ENCODE measurements around the gene CEACAM16. TPM values are rescaled to one million over a fixed set of nuclear protein-coding genes. Genes with fewer than 3 reads are reported as not detected.

CEACAM16 gene
- total and polyA plus RNA-seq, 9 of the 15 experiments (the other 6 are each of a cell fraction or from before 2014, with no cell fraction given): not detected

- TF ChIP-seq ZNF282 (CRISPR knock-in tag; IDR thresholded peaks at IDR 0.05) (no peak), ZNF212 (CRISPR knock-in tag; IDR thresholded peaks at IDR 0.05) (no peak), ZFP1 (CRISPR knock-in tag; IDR thresholded peaks at IDR 0.05) (no peak), GTF2F1 (IDR thresholded peaks at IDR 0.05; ENCODE audit: low read depth, low read length) (no peak), HDAC3 (IDR thresholded peaks at IDR 0.05; ENCODE audit: borderline replicate concordance, partially characterized antibody) (no peak), ZNF644 (tag; IDR thresholded peaks at IDR 0.05; ENCODE audit: low read depth) (no peak), SIN3A (IDR thresholded peaks at IDR 0.05; ENCODE audit: borderline replicate concordance in 2 of 2, control insufficient read depth in 1 of 2, low read depth in 2 of 2, low read length in 2 of 2) (no peak), ZNF140 (CRISPR knock-in tag; IDR thresholded peaks at IDR 0.05) (no peak)
- TF ChIP-seq, protein P1, sequence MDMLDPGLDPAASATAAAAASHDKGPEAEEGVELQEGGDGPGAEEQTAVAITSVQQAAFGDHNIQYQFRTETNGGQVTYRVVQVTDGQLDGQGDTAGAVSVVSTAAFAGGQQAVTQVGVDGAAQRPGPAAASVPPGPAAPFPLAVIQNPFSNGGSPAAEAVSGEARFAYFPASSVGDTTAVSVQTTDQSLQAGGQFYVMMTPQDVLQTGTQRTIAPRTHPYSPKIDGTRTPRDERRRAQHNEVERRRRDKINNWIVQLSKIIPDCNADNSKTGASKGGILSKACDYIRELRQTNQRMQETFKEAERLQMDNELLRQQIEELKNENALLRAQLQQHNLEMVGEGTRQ (CRISPR knock-in tag; IDR thresholded peaks at IDR 0.05): no peak
Measured at GRCh38 chr19:44749994-44750393, 51.0 kb downstream of the CEACAM16 start (continued).

GRCh38 chr19:44752123-44752815 is 53.3 kb downstream of the CEACAM16 start:
- Histone ChIP-seq H3K27me3 (ENCODE audit: control insufficient read depth in 2 of 2, insufficient read depth in 2 of 2, low read length in 2 of 2) (no peaks in the 10 kb centered on the region), H3K4me2 (ENCODE audit: insufficient read depth, low read length) (no peak overlapping the region), H3K36me3 (ENCODE audit: control insufficient read depth, insufficient read depth, low read length) (no peaks in the 10 kb centered on the region), H3K4me1 (replicated peaks in 1 of 2; ENCODE audit: control insufficient read depth in 2 of 2, insufficient read depth in 2 of 2, low read length in 2 of 2) (peaks cover 22 to 54% of the 10 kb centered on the region in 2 experiments), H3K9me1 (ENCODE audit: control insufficient read depth, insufficient read depth, low read length) (no peaks in the 10 kb centered on the region), H3K9me3 (replicated peaks; ENCODE audit: control insufficient read depth, insufficient read depth, low read depth, low read length) (no peaks in the 10 kb centered on the region), H3K9ac (ENCODE audit: insufficient read depth in 1 of 2, low read depth in 2 of 2, low read length in 2 of 2) (no peak overlapping the region), H3K4me3 (no peak overlapping the region), H2AFZ (ENCODE audit: low read depth, low read length) (no peak overlapping the region), H4K20me1 (replicated peaks; ENCODE audit: control insufficient read depth, insufficient read depth, low read length) (no peaks in the 10 kb centered on the region), H3K79me2 (ENCODE audit: control insufficient read depth, insufficient read depth, low read length) (no peaks in the 10 kb centered on the region), H3K27ac (ENCODE audit: extremely low read depth, low read depth, low read length) (no peak overlapping the region)
- POLR2A ChIA-PET: interaction anchor here (0.6 to 1.3 kb wide), 3 partner anchors 10 to 20 kb away, joined by 3 to 4 read pairs (median 3); no protein-coding TSS in a partner anchor
- CTCF ChIA-PET (ENCODE audit: low intra/inter-chr PET ratio): no interaction called here
- WGBS (ENCODE audit: insufficient coverage, low coverage, missing lambda C conversion rate): 50% methylated on average over 7 of the region's 8 CpGs
- in situ Hi-C loops (cut with MboI) (no loop called here), intact Hi-C loops (cut with micrococcal nuclease) (no loop called here)
- no peak for DNase-seq (ENCODE audit: extremely low read depth in 1 of 4, low spot score in 3 of 4)
- no peak for ATAC-seq
- no peak for FAIRE-seq
- no TSS peak for BruUV-seq (replicated peaks)
- TF ChIP-seq HDAC3 (IDR thresholded peaks at IDR 0.05; ENCODE audit: borderline replicate concordance, partially characterized antibody): no peak
- TF ChIP-seq ILK (tag; IDR thresholded peaks at IDR 0.05; ENCODE audit: borderline replicate concordance, low read depth): no peak
- TF ChIP-seq ZC3H11A (IDR thresholded peaks at IDR 0.05; ENCODE audit: low read depth, low read length): no peak
- TF ChIP-seq ZNF584 (CRISPR knock-in tag; IDR thresholded peaks at IDR 0.05; ENCODE audit: low read depth): no peak
- peak; percentile 18; the same call in 1 of the 2 replicates for TF ChIP-seq ZNF239 (CRISPR knock-in tag; IDR thresholded peaks at IDR 0.05)
